Tibial nerve (tissue), 4 donors: ENCODE measurements around the gene F3.

ENCODE experiments used
- CTCF ChIP-seq, 5 experiments: fragments of 200-600 bp in 3 of 5; fragments of 450-650 bp in 2 of 5; sonication (generic) in 3 of 5; IDR thresholded peaks; one replicate each; pipeline ENCODE4 v1.5.1; 2016 to 2019; ENCODE audit warnings: antibody characterized with exemption in 5 of 5, mild to moderate bottlenecking in 3 of 5, moderate library complexity in 2 of 5
- EP300 ChIP-seq, 2 donors: sonication (generic); formaldehyde crosslinking; IDR thresholded peaks; one replicate each; pipeline ENCODE4 v1.6.1; 2017; ENCODE audit warnings: antibody characterized with exemption in 2 of 2, mild to moderate bottlenecking in 1 of 2
- POLR2A ChIP-seq, 2 donors: fragments of 450-650 bp; IDR thresholded peaks; one replicate each; pipeline ENCODE4 v1.6.1; 2017; ENCODE audit warnings: antibody characterized with exemption in 2 of 2, mild to moderate bottlenecking in 2 of 2, moderate library complexity in 2 of 2

GRCh38 chr1:94554580-94554979 lies 13.0 kb upstream of the F3 start:
- no peak for TF ChIP-seq CTCF (IDR thresholded peaks at IDR 0.05)
- no peak for TF ChIP-seq POLR2A (IDR thresholded peaks at IDR 0.05)
- no peak for TF ChIP-seq EP300 (IDR thresholded peaks at IDR 0.05)
